ENCODE measurements around the gene GLIPR1L1.

The GLIPR1L1 gene

DNA sequence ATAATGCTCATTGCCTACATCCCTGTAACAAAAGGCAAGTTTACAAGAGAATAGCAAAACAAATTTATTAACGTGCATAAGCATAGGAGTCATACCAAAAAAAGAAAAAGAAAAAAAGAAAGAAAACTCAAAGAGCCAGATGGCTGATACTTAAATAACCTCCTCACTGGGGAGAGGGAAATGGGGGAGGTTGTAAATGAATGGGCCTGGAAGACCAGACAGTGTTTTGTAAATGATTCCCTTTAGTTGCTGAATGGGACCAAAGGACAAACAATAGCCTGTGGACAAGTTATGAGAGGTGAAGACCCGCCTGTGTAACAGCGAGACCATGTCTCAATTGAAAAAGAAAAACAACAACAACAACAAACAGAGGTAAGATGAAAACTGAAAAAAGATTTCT lies 39.7 kb upstream of the GLIPR1L1 start:
- Histone ChIP-seq H3K4me3 (ENCODE audit: low read depth, low read length) (no peak overlapping the region), H3K27ac (no peak overlapping the region), H3K36me3 (replicated peaks) (no peaks in the 10 kb centered on the region), H3K27me3 (replicated peaks) (no peaks in the 10 kb centered on the region)
- TF ChIP-seq, protein P1, sequence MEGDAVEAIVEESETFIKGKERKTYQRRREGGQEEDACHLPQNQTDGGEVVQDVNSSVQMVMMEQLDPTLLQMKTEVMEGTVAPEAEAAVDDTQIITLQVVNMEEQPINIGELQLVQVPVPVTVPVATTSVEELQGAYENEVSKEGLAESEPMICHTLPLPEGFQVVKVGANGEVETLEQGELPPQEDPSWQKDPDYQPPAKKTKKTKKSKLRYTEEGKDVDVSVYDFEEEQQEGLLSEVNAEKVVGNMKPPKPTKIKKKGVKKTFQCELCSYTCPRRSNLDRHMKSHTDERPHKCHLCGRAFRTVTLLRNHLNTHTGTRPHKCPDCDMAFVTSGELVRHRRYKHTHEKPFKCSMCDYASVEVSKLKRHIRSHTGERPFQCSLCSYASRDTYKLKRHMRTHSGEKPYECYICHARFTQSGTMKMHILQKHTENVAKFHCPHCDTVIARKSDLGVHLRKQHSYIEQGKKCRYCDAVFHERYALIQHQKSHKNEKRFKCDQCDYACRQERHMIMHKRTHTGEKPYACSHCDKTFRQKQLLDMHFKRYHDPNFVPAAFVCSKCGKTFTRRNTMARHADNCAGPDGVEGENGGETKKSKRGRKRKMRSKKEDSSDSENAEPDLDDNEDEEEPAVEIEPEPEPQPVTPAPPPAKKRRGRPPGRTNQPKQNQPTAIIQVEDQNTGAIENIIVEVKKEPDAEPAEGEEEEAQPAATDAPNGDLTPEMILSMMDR (IDR thresholded peaks at IDR 0.05; ENCODE audit: low read depth, low read length, missing control alignments), result no peak
- DNase-seq, result no peak
- in situ Hi-C loops (cut with HindIII; ENCODE audit: low pct_ligation_motif_present, low sequenced_read_pairs), result no loop called here

DNA sequence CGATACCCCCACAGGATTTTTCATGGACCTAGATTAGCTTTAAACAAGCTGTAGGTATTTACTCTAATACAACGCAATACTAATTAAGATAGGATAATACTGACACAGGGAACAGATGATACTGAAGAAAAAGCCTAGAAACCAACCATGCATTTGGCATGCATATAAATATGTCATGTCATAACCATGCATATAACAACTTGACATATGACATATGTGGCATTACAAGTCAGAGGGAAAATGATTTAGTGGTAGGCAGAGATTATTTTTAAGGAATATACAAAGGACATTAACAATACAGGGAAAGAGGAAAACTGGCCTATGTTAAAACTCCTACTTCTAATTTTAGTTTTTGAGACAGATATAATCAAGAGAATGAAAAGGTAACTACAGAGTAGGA lies 32.2 kb upstream of the GLIPR1L1 start:
- Histone ChIP-seq H3K27ac (no peak overlapping the region), H3K4me3 (ENCODE audit: low read depth, low read length) (no peak overlapping the region), H3K36me3 (replicated peaks) (no peaks in the 10 kb centered on the region), H3K27me3 (replicated peaks) (no peaks in the 10 kb centered on the region)
- TF ChIP-seq, protein P1 (IDR thresholded peaks at IDR 0.05; ENCODE audit: low read depth, low read length, missing control alignments), result no peak
- no peak for DNase-seq
- in situ Hi-C loops (cut with HindIII; ENCODE audit: low pct_ligation_motif_present, low sequenced_read_pairs), result no loop called here

DNA sequence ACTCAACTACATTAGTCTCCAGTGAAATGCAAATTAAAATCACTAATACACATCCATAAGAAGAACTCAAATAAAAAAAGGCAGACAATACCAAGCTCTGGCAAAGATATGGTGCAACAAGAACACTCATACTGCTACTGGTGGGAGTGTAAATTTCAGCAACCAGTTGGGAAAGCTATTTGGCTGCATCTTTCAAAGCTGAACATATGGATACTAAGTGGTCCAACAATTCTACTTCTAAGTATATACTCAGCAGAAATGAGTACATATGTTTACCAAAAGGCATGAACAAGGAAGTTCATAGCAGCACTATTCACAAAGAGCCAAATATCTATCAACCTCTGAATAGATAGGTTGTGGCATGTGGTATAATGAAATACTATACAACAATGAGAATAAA lies 31.7 kb upstream of the GLIPR1L1 start:
- Histone ChIP-seq H3K4me3 (ENCODE audit: low read depth, low read length) (no peak overlapping the region), H3K36me3 (replicated peaks) (no peaks in the 10 kb centered on the region), H3K27me3 (replicated peaks) (no peaks in the 10 kb centered on the region), H3K27ac (no peak overlapping the region)
- DNase-seq, result no peak
- TF ChIP-seq, protein P1 (IDR thresholded peaks at IDR 0.05; ENCODE audit: low read depth, low read length, missing control alignments), result no peak
- in situ Hi-C loops (cut with HindIII; ENCODE audit: low pct_ligation_motif_present, low sequenced_read_pairs), result no loop called here

DNA sequence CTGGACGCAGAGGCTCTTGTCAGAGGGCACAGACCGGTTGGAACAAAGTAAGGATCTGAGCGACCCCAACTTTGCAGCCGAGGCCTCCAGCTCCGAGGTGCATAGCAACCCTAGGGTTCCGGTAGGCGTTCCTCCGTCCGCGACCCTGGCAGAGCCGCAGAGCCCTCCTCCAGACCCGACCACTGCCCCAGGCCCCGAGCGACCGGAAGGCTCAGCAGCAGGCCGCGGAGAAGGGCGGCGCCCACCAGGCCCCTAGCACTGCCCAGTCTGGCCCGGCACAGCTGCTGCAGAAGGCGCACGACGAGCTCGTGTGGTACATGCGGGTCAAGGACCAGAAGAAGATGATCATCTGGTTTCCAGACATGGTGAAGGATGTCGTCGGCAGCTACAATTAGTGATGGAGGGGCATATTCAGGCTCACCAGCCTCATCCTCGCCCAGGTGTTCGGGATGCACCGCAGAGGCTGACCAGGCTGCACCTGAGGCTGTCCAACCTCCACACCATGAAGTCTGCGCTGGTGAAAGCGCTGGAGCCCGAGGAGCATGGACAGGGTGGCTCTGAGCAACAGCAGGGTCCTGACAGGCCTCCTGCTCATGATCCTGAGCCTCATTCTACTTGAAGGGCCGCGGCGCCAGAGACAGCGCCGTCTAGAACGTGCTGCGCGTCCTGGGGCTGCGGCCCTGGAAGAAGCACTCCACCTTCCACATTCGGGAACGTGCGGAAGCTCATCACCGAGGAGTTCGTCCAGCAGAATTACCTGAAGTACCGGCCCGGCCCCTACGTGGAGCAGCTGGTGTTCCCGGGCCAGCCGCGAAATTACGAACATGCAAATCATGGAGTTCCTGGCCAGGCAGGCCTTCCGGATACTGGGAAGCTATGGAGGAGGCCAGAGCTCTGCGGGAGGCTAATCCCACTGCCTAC lies 28.8 kb upstream of the GLIPR1L1 start:
- Histone ChIP-seq H3K36me3 (replicated peaks) (no peaks in the 10 kb centered on the region), H3K27me3 (replicated peaks) (no peaks in the 10 kb centered on the region), H3K27ac (no peak overlapping the region), H3K4me3 (ENCODE audit: low read depth, low read length) (no peak overlapping the region)
- TF ChIP-seq, protein P1 (IDR thresholded peaks at IDR 0.05; ENCODE audit: low read depth, low read length, missing control alignments), result no peak
- in situ Hi-C loops (cut with HindIII; ENCODE audit: low pct_ligation_motif_present, low sequenced_read_pairs), result no loop called here
- DNase-seq, result no peak

DNA sequence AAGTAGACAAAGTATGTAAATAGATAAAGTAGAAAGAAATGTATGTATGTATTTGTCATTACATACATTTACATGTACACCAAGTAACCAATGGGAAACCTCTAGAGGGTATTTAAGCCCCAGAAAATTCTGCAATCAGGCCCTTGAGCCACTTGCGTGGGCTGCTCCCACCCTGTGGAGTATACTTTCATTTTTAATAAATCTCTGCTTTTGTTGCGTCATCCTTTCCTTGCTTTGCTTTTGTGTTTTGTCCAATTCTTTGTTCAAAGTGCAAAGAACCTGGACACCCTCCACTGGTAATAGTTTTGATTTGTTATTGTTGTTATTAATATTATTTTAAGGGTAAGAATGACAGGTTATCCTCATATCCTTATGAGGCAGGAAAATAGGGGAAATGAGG lies 26.2 kb upstream of the GLIPR1L1 start:
- TF ChIP-seq, protein P1 (IDR thresholded peaks at IDR 0.05; ENCODE audit: low read depth, low read length, missing control alignments), result no peak
- in situ Hi-C loops (cut with HindIII; ENCODE audit: low pct_ligation_motif_present, low sequenced_read_pairs), result no loop called here

More for the DNA sequence above, 26.2 kb upstream of the GLIPR1L1 start:
- H3K27ac ChIP-seq, result no peak overlapping the region
- no peak for DNase-seq
- no peak overlapping the region for H3K4me3 ChIP-seq (ENCODE audit: low read depth, low read length)
- no peaks in the 10 kb centered on the region for H3K27me3 ChIP-seq (replicated peaks)
- H3K36me3 ChIP-seq (replicated peaks), result no peaks in the 10 kb centered on the region
